ENCODE data around the gene ITGB5. TPM values are rescaled to one million over a fixed set of nuclear protein-coding genes. Genes with fewer than 3 reads are reported as not detected.

ITGB5 gene
- total RNA-seq, 1 donor = 229 TPM

- H3K4me3 ChIP-seq (ENCODE audit: low read depth, low read length) = no peak overlapping the region
- no peak for DNase-seq (ENCODE audit: low read depth)
- no peak for TF ChIP-seq CTCF (IDR thresholded peaks at IDR 0.05; ENCODE audit: insufficient read depth, low read depth, low read length)
Observed at GRCh38 chr3:124766113-124767095, 120.8 kb downstream of the ITGB5 start.

GRCh38 chr3:124765197-124765840 is 121.8 kb downstream of the ITGB5 start:
- TF ChIP-seq CTCF (IDR thresholded peaks at IDR 0.05; ENCODE audit: insufficient read depth, low read depth, low read length) = no peak
- no peak overlapping the region for H3K4me3 ChIP-seq (ENCODE audit: low read depth, low read length)
- no peak for DNase-seq (ENCODE audit: low read depth)

- no peak for TF ChIP-seq CTCF (IDR thresholded peaks at IDR 0.05; ENCODE audit: insufficient read depth, low read depth, low read length)
Observed at GRCh38 chr3:124764746-124765145, 122.4 kb downstream of the ITGB5 start.

GRCh38 chr3:124763644-124764358 is 123.4 kb downstream of the ITGB5 start:
- no peak for TF ChIP-seq CTCF (IDR thresholded peaks at IDR 0.05; ENCODE audit: insufficient read depth, low read depth, low read length)
- no peak for DNase-seq (ENCODE audit: low read depth)
- no peak overlapping the region for H3K4me3 ChIP-seq (ENCODE audit: low read depth, low read length)

More at GRCh38 chr3:124764746-124765145, 122.4 kb downstream of the ITGB5 start:
- no peak for DNase-seq (ENCODE audit: low read depth)
- H3K4me3 ChIP-seq (ENCODE audit: low read depth, low read length) = no peak overlapping the region

- no peak for DNase-seq (ENCODE audit: low read depth)
- no peak overlapping the region for H3K4me3 ChIP-seq (ENCODE audit: low read depth, low read length)
- no peak for TF ChIP-seq CTCF (IDR thresholded peaks at IDR 0.05; ENCODE audit: insufficient read depth, low read depth, low read length)
Observed at GRCh38 chr3:124763206-124763605, 124.0 kb downstream of the ITGB5 start.

GRCh38 chr3:124762661-124763011 is 124.5 kb downstream of the ITGB5 start:
- DNase-seq (ENCODE audit: low read depth) = no peak
- TF ChIP-seq CTCF (IDR thresholded peaks at IDR 0.05; ENCODE audit: insufficient read depth, low read depth, low read length) = no peak
- H3K4me3 ChIP-seq (ENCODE audit: low read depth, low read length) = no peak overlapping the region
